Thyroid gland (tissue), 4 donors: ENCODE data around the gene RAE1. TPM values are rescaled to one million over a fixed set of nuclear protein-coding genes. Genes with fewer than 3 reads are reported as not detected.

Source experiments
- DNase-seq, 2 donors: peaks; one replicate each; pipeline ENCODE4 v3.0.0-alpha.2; 2019
- H3K27ac ChIP-seq, 3 donors: fragments of 200-600 bp; sonication (generic); 1 replicate in 2 of 3; 2 replicates in 1 of 3; pipeline ENCODE4 v1.5.1; 2016 to 2019; ENCODE audit warnings: mild to moderate bottlenecking in 1 of 3, moderate library complexity in 1 of 3
- H3K27me3 ChIP-seq: fragments of 200-600 bp; sonication (generic); one replicate; pipeline ENCODE4 v1.5.1; 2019
- H3K36me3 ChIP-seq, 2 donors: fragments of 200-600 bp; sonication (generic); one replicate each; pipeline ENCODE4 v1.5.1; 2016 to 2019
- H3K4me1 ChIP-seq, 2 donors: fragments of 200-600 bp; sonication (generic); one replicate each; pipeline ENCODE4 v1.5.1; 2017 to 2019
- H3K4me3 ChIP-seq, 3 donors: fragments of 200-600 bp; sonication (generic); replicated peaks in 1 of 3; 1 replicate in 2 of 3; 2 replicates in 1 of 3; pipeline ENCODE4 v1.5.1; 2016; ENCODE audit warnings: mild to moderate bottlenecking in 1 of 3
- H3K9me3 ChIP-seq: fragments of 200-600 bp; sonication (generic); one replicate; pipeline ENCODE4 v1.5.1; 2017
- CTCF ChIP-seq, 6 experiments: fragments of 200-600 bp in 3 of 6; fragments of 450-650 bp in 3 of 6; sonication (generic) in 3 of 6; IDR thresholded peaks; one replicate each; pipeline ENCODE4 v1.5.1; 2016 to 2019; ENCODE audit warnings: antibody characterized with exemption in 6 of 6, mild to moderate bottlenecking in 2 of 6, inconsistent platforms in 1 of 6, moderate library complexity in 1 of 6
- POLR2A ChIP-seq, 2 donors: fragments of 450-650 bp; IDR thresholded peaks; one replicate each; pipeline ENCODE4 v1.6.1; 2017; ENCODE audit warnings: antibody characterized with exemption in 2 of 2, mild to moderate bottlenecking in 2 of 2, moderate library complexity in 1 of 2
- WGBS, 2 donors: methylation state at CpG; one replicate each; pipeline ENCODE4 v1.1.5; 2017; 5-methylcytosine and 5-hydroxymethylcytosine counted together
- intact Hi-C: fragments of 100-400 bp; cut with DNase I; formaldehyde crosslinking; loops from one replicate; pipeline ENCODE4 v1.15.1; 2023
- total RNA-seq, 4 donors: library from RNA; depleted of rRNA; stranded (reverse); fragments of >200 nt; gene quantifications; one replicate each; pipeline ENCODE4 v1.2.3, GENCODE V29; 2016

RAE1 gene
- total RNA-seq, 4 donors from 2014 or later, result 17.5 to 26.4 (median 22.3) TPM

GRCh38 chr20:57407541-57407956 lies 56.5 kb downstream of the RAE1 start:
- Histone ChIP-seq H3K9me3 (no peaks in the 10 kb centered on the region), H3K27ac (no peak overlapping the region), H3K27me3 (no peaks in the 10 kb centered on the region), H3K4me1 (no peaks in the 10 kb centered on the region), H3K4me3 (no peak overlapping the region), H3K36me3 (peaks cover 18 to 21% of the 10 kb centered on the region in 2 donors)
- TF ChIP-seq POLR2A (IDR thresholded peaks at IDR 0.05), result no peak
- TF ChIP-seq CTCF (IDR thresholded peaks at IDR 0.05), result no peak
- intact Hi-C loops, result no loop called here
- 96 to 97% methylated on average over 29 of the region's 29 CpGs for WGBS, 2 donors
- no peak for DNase-seq

- no peak for TF ChIP-seq POLR2A (IDR thresholded peaks at IDR 0.05)
- TF ChIP-seq CTCF (IDR thresholded peaks at IDR 0.05), result no peak
- Histone ChIP-seq H3K27ac (no peak overlapping the region), H3K9me3 (no peaks in the 10 kb centered on the region), H3K4me3 (no peak overlapping the region), H3K4me1 (no peaks in the 10 kb centered on the region), H3K36me3 (peaks cover 18 to 21% of the 10 kb centered on the region in 2 donors), H3K27me3 (no peaks in the 10 kb centered on the region)
- no peak for DNase-seq
- intact Hi-C loops, result no loop called here
- 83 to 86% methylated on average over 13 of the region's 13 CpGs for WGBS, 2 donors
Measured at GRCh38 chr20:57408131-57408530, 57.1 kb downstream of the RAE1 start.

- H3K36me3 ChIP-seq, result peaks cover 18 to 20% of the 10 kb centered on the region in 2 donors
- H3K4me3 ChIP-seq, result no peak overlapping the region
- no peaks in the 10 kb centered on the region for H3K9me3 ChIP-seq
- no peak for DNase-seq
- 90 to 94% methylated on average over 29 of the region's 29 CpGs for WGBS, 2 donors
- intact Hi-C loops, result no loop called here
- H3K4me1 ChIP-seq, result no peaks in the 10 kb centered on the region
- no peaks in the 10 kb centered on the region for H3K27me3 ChIP-seq
- TF ChIP-seq POLR2A (IDR thresholded peaks at IDR 0.05), result no peak
- no peak for TF ChIP-seq CTCF (IDR thresholded peaks at IDR 0.05)
- no peak overlapping the region for H3K27ac ChIP-seq
Measured at GRCh38 chr20:57408536-57409233, 57.6 kb downstream of the RAE1 start.

GRCh38 chr20:57409316-57409671 lies 58.2 kb downstream of the RAE1 start:
- no peak overlapping the region for H3K27ac ChIP-seq
- no peak for DNase-seq
- H3K9me3 ChIP-seq, result no peaks in the 10 kb centered on the region
- H3K4me3 ChIP-seq, result no peak overlapping the region
- TF ChIP-seq POLR2A (IDR thresholded peaks at IDR 0.05) (no peak), CTCF (IDR thresholded peaks at IDR 0.05) (no peak)
- intact Hi-C loops, result no loop called here
- H3K36me3 ChIP-seq, result peaks cover 15 to 16% of the 10 kb centered on the region in 2 donors
- no peaks in the 10 kb centered on the region for H3K4me1 ChIP-seq
- no peaks in the 10 kb centered on the region for H3K27me3 ChIP-seq
- WGBS, 2 donors, result 91 to 95% methylated on average over 15 to 16 of the region's 16 CpGs

GRCh38 chr20:57409672-57410397 lies 58.8 kb downstream of the RAE1 start:
- no peak overlapping the region for H3K4me3 ChIP-seq
- H3K4me1 ChIP-seq, result no peaks in the 10 kb centered on the region
- TF ChIP-seq POLR2A (IDR thresholded peaks at IDR 0.05) (no peak), CTCF (IDR thresholded peaks at IDR 0.05) (no peak)
- no peaks in the 10 kb centered on the region for H3K27me3 ChIP-seq
- no peak for DNase-seq
- H3K9me3 ChIP-seq, result no peaks in the 10 kb centered on the region
- intact Hi-C loops, result no loop called here
- 72 to 80% methylated on average over 13 to 14 of the region's 14 CpGs for WGBS, 2 donors
- peaks cover 14 to 16% of the 10 kb centered on the region in 2 donors for H3K36me3 ChIP-seq
- H3K27ac ChIP-seq, result no peak overlapping the region
